NCI-H1092 treated with DMSO at 0.1 percent for 48 hours (cell line): ENCODE results near the gene ASB15.
A peak's percentile ranks its signal among the peaks of the same experiment; 100 is the strongest.

Experiments
- DNase-seq: peaks from one replicate; lab custom pipeline; 2025; lab: John Stamatoyannopoulos, UW

The ASB15 gene

DNA sequence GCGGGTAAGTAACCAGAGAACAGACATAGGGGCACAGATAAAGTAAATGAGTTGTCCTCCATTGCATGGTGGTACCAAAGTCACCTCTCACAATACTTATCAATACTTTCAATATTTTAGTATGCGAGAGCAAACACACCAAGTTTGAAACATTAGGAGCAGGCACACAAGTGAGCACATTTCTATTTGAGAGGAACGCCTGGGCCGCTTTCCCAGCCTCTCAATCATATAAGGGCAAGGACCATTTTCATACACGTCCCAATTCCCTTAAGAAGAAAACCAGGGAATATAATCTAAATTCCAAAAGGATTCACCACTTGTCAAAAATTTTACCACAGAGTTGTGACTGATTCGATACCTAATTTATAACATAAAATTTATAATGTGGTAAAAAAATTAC lies 61.6 kb downstream of the ASB15 start:
- no peak for DNase-seq

DNA sequence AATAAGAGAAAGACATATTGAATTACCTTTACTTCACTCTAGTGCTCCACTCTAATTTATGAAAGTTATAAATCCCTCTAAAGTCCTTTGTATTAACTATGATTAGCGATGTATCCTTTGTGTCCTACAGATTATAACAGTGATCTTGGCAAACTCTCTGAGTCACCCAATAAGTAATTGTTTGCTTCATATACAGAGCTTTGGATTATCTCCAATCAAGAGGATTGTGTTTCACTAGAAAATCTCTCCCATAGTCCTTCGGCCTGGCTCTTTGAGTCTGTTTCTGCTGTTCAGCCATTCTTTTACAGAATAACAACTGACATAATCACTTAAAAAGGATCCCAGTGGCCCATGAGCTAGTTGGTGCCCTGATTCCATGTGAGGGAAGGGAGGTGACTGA lies 63.5 kb downstream of the ASB15 start:
- DNase-seq: no peak

DNA sequence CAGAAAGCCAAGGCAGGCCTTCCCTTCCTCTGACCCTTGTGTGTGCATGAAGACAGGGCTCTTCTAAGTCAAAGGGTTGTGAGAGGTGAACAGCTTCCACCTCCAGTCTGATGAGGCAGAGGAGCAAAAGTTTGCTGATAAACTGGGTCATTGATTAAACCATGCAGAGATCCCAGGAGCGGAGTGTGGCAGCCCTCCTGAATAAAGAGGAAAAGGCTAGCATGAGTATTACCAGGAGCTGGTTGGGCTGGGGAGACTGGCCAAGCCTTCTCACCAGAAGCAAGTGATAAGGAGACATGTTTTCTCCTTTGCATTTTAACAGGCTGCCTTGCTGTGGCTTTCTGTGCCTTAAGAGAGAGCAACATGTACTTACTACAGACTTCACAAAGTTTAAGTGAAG lies 64.3 kb downstream of the ASB15 start:
- no peak for DNase-seq

GRCh38 chr7:123666492-123666891 lies 64.9 kb downstream of the ASB15 start:
- no peak for DNase-seq

- no peak for DNase-seq
These were observed 67.9 kb downstream of the ASB15 start for GRCh38 chr7:123669485-123669884.

DNA sequence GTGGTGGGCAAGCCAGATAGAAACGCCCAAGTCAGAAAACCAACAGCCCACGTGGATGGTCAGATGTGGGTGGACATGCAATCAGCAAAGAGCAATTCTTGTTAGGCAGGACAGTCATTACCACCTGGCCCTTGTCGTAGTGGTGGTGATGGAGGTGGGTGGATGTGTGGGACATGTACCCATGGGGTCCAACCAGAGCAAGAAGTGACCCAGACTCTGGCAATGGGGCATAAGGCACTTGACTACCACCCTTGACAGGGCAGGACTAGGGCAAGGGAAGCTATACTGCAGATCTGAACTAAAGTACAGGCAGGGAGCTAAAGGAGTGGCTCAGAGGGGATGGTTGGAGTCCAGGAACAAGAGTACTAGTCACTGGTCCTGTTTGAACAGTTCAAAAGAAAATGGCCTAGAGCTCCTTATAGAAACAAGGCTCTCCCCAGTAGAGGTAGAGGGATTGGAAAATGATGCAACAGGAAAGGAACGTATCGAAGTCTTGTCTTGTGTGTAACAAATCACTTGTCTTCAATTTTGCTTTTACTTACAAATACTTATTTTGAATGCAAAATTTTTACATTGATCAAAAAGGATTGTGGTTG lies 71.6 kb downstream of the ASB15 start:
- DNase-seq: no peak

DNA sequence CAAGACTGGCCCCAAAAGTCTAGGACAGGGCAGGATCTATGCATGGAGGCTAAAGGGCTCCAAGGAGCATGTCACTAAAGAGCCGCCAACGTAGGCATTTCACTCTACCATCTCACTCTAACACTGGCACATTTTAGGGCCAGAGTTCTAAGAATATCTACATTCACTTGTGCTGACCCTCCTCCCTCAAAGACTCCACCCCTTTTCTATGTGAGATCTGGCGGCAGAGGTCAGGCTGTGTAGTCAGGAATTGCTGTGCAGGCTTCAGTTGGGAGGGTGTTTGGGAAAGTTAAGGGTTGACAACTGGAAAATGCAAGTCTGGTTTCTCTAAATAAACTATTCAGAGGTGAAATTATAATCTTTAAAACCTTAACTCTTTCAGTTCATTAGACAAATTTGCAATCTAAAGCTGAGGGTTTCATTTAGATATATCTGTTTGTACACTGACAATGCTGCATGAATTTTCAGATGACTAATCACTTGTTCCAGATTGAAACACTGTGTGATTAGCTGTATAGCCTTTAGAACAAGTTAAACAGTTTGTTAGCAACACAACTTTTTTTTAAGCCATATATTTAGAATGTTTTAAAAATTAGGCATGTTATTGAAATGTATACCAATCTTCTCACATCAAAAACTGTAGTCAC lies 72.3 kb downstream of the ASB15 start:
- no peak for DNase-seq

DNA sequence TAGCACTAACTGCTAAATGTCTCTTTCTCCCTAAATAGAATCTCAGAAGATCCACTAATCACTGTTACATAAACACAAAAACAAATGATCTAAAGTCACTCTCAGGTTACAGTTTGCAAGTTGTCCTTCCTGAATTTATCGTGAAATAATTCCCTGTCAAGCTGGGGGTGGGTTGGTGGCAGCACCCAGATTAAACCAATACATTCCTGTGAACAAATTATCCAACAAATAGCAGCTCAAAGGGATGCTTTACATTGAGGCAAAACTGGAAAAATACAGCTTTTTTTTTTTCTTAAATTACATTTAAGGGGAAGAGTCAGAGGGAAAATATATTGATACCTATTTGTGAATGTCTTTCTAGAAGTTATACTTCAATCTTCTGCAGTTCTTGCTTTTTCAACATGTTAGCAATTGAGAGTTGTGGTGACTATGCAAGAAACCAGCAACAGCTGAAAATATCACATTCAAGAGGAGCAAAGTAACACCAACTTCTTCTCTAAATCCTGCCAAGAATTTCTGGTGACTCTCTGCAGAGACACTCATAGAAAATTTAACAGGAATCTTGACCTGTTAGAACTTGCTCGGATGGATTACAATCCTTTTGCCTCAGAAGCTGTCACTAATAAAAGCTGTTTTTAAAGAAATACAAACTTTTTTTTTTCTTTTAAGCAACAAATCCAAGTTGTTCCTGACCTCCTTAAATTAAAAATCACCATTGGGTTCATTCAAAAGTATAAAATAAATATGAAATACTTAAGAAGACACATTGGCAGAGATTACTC lies 73.0 kb downstream of the ASB15 start:
- no peak for DNase-seq

DNA sequence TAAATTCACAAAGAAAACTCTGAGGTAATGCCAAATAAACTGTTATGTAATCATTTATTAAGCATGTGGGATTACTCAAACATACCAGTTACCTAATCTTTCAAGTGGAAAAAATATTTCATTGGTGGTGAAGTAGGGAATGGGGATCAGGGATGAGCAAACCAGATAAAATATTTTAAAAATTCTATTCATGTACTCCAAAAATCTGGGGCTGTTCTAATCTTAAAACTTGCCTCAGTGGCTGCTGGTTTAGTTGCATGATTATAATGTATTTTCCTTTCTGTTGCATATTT lies 73.5 kb downstream of the ASB15 start:
- DNase-seq: no peak

GRCh38 chr7:123677061-123677715 lies 75.6 kb downstream of the ASB15 start:
- no peak for DNase-seq

DNA sequence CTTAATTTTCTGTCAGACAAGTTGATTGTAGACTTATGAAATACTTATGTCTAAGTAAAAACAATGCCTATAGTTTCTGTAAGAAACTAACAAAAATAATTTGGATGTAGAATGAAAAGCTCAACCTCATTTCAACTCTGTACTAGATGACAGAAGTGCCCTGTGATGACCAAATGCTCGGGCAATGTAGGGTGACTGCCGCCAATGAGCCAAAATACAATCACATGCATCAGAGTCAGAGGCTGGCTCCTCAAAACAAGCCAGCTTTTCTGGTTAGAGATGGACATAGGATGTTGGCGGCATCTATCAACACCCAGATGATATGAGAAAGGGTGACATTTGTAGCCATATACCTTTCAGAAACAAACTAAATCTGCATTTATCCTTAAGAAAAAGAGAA lies 78.0 kb downstream of the ASB15 start:
- no peak for DNase-seq

GRCh38 chr7:123680580-123680979 lies 79.0 kb downstream of the ASB15 start:
- DNase-seq: no peak

- no peak for DNase-seq
These were observed 79.9 kb downstream of the ASB15 start for GRCh38 chr7:123681561-123681960.

- DNase-seq: peak; percentile 42
These were observed 81.1 kb downstream of the ASB15 start for GRCh38 chr7:123682690-123683089.

GRCh38 chr7:123687161-123687560 lies 85.5 kb downstream of the ASB15 start:
- DNase-seq: no peak

DNA sequence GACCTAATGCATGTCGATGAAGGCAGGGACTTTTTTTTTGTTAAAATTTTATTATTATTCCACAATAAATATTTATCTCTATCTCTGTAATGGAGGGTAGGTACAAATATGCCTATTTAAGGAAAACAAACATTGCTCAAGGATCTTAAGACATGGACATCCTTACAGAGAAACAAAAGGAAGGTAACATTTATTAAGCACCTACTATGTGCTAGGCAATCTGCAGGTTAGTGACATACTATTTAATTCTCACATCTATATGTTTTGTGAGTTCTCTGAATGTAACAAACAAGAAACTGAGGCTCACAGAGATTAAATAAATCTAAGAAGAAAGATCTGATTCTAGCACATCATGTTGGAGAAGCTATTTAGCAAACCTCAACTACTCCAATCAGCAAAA lies 86.1 kb downstream of the ASB15 start:
- no peak for DNase-seq
